Thyroid gland (tissue), 4 donors: Measurements from ENCODE around the gene BSPRY. TPM values are rescaled to one million over a fixed set of nuclear protein-coding genes. Genes with fewer than 3 reads are reported as not detected.

Experiments used
- DNase-seq, 2 donors: peaks; one replicate each; pipeline ENCODE4 v3.0.0-alpha.2; 2019
- H3K27ac ChIP-seq, 3 donors: fragments of 200-600 bp; sonication (generic); 1 replicate in 2 of 3; 2 replicates in 1 of 3; pipeline ENCODE4 v1.5.1; 2016 to 2019; ENCODE audit warnings: mild to moderate bottlenecking in 1 of 3, moderate library complexity in 1 of 3
- H3K27me3 ChIP-seq: fragments of 200-600 bp; sonication (generic); one replicate; pipeline ENCODE4 v1.5.1; 2019
- H3K36me3 ChIP-seq, 2 donors: fragments of 200-600 bp; sonication (generic); one replicate each; pipeline ENCODE4 v1.5.1; 2016 to 2019
- H3K4me1 ChIP-seq, 2 donors: fragments of 200-600 bp; sonication (generic); one replicate each; pipeline ENCODE4 v1.5.1; 2017 to 2019
- H3K4me3 ChIP-seq, 3 donors: fragments of 200-600 bp; sonication (generic); replicated peaks in 1 of 3; 1 replicate in 2 of 3; 2 replicates in 1 of 3; pipeline ENCODE4 v1.5.1; 2016; ENCODE audit warnings: mild to moderate bottlenecking in 1 of 3
- H3K9me3 ChIP-seq: fragments of 200-600 bp; sonication (generic); one replicate; pipeline ENCODE4 v1.5.1; 2017
- POLR2A ChIP-seq, 2 donors: fragments of 450-650 bp; IDR thresholded peaks; one replicate each; pipeline ENCODE4 v1.6.1; 2017; ENCODE audit warnings: antibody characterized with exemption in 2 of 2, mild to moderate bottlenecking in 2 of 2, moderate library complexity in 1 of 2
- WGBS, 2 donors: methylation state at CpG; one replicate each; pipeline ENCODE4 v1.1.5; 2017; 5-methylcytosine and 5-hydroxymethylcytosine counted together
- intact Hi-C: fragments of 100-400 bp; cut with DNase I; formaldehyde crosslinking; loops from one replicate; pipeline ENCODE4 v1.15.1; 2023
- total RNA-seq, 4 donors: library from RNA; depleted of rRNA; stranded (reverse); fragments of >200 nt; gene quantifications; one replicate each; pipeline ENCODE4 v1.2.3, GENCODE V29; 2016
- TF ChIP-seq, protein P1 (sequence below), 6 experiments: fragments of 200-600 bp in 3 of 6; fragments of 450-650 bp in 3 of 6; sonication (generic) in 3 of 6; IDR thresholded peaks; one replicate each; pipeline ENCODE4 v1.5.1; 2016 to 2019; ENCODE audit warnings: antibody characterized with exemption in 6 of 6, mild to moderate bottlenecking in 2 of 6, inconsistent platforms in 1 of 6, moderate library complexity in 1 of 6

BSPRY gene
- total RNA-seq, 4 donors from 2014 or later = 53.2 to 79.7 (median 67.1) TPM

DNA sequence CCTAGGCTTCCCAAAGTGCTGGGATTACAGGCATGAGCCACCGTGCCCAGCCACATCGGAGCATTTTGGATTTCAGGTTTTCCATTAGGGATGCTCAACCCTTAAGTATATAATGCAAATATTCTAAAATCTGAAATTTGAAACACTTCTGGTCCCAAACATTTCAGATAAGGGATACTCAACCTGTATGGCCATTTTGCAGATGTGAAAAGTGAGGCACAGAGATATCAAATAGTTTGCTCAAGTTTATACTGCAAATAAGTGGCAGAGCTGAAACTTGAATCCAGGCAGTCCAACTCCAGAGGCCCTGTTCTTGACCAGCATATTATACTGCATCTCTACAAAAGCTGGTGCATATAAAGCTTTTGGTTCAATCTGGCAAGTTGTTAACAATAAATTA lies 11.6 kb upstream of the BSPRY start:
- TF ChIP-seq POLR2A (IDR thresholded peaks at IDR 0.05) = no peak
- TF ChIP-seq, protein P1, sequence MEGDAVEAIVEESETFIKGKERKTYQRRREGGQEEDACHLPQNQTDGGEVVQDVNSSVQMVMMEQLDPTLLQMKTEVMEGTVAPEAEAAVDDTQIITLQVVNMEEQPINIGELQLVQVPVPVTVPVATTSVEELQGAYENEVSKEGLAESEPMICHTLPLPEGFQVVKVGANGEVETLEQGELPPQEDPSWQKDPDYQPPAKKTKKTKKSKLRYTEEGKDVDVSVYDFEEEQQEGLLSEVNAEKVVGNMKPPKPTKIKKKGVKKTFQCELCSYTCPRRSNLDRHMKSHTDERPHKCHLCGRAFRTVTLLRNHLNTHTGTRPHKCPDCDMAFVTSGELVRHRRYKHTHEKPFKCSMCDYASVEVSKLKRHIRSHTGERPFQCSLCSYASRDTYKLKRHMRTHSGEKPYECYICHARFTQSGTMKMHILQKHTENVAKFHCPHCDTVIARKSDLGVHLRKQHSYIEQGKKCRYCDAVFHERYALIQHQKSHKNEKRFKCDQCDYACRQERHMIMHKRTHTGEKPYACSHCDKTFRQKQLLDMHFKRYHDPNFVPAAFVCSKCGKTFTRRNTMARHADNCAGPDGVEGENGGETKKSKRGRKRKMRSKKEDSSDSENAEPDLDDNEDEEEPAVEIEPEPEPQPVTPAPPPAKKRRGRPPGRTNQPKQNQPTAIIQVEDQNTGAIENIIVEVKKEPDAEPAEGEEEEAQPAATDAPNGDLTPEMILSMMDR (IDR thresholded peaks at IDR 0.05) = no peak
- H3K36me3 ChIP-seq = no peaks in the 10 kb centered on the region
- DNase-seq = no peak
- 94 to 100% methylated on average over 2 of the region's 2 CpGs for WGBS, 2 donors
- H3K4me3 ChIP-seq = no peak overlapping the region
- H3K27ac ChIP-seq = no peak overlapping the region
- H3K9me3 ChIP-seq = no peaks in the 10 kb centered on the region
- intact Hi-C loops = no loop called here
- peaks cover 6 to 20% of the 10 kb centered on the region in 2 donors for H3K4me1 ChIP-seq
- H3K27me3 ChIP-seq = no peaks in the 10 kb centered on the region

DNA sequence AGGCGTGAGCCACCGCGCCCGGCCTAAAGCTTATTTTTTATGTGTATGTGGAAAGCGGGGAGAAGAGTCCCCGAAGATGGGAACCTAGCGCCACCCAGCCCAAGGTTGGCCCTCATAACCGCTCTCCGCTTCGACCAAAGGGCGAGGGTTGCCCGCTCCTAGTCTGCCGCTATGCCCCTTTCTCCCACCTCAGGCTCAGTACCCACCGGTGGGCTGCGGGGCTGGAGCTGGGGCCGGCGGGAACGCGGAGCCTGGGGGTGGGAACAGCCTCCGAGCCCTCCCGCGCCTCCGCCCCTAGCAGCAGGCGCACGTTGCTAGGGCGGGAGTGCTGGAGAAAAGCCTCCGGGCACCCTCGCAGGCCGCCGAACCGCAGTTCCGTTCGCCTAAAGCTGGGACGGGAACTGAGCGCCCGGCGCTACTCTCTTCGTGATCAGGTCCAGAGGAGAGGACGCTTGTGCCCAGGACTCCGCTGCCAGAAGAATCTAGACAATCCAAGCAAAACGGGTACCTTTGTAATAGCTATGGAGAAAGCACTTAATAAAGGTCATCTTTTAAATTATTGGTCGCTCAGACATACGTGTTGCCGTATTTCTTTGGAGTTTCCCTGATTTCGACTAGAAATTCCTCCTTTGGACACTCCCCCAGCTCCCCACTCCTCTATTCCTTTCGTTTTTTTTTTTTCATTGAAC lies 9.2 kb upstream of the BSPRY start, which contains the start of gene WDR31:
Gene WDR31, minus strand, starts transcription at position 265 of the 689 bp plus-strand sequence. CDS start 8,253 bp downstream, outside the sequence.
- intact Hi-C loops = no loop called here
- Histone ChIP-seq H3K27me3 (no peaks in the 10 kb centered on the region), H3K4me1 (peaks cover 19 to 38% of the 10 kb centered on the region in 2 donors), H3K9me3 (no peaks in the 10 kb centered on the region), H3K4me3 (peak within 1 kb of the TSS; percentile 33 to 63 (median 53)), H3K36me3 (no peaks in the 10 kb centered on the region), H3K27ac (peak within 1 kb of the TSS; percentile 53 to 81 (median 77))
- DNase-seq = peak; percentile 87 to 90
- TF ChIP-seq, protein P1 (IDR thresholded peaks at IDR 0.05) = no peak
- peak in 1 of 2 donors; percentile 74 for TF ChIP-seq POLR2A (IDR thresholded peaks at IDR 0.05)
- WGBS, 2 donors = 1% methylated on average over 22 to 28 of the region's 46 CpGs

DNA sequence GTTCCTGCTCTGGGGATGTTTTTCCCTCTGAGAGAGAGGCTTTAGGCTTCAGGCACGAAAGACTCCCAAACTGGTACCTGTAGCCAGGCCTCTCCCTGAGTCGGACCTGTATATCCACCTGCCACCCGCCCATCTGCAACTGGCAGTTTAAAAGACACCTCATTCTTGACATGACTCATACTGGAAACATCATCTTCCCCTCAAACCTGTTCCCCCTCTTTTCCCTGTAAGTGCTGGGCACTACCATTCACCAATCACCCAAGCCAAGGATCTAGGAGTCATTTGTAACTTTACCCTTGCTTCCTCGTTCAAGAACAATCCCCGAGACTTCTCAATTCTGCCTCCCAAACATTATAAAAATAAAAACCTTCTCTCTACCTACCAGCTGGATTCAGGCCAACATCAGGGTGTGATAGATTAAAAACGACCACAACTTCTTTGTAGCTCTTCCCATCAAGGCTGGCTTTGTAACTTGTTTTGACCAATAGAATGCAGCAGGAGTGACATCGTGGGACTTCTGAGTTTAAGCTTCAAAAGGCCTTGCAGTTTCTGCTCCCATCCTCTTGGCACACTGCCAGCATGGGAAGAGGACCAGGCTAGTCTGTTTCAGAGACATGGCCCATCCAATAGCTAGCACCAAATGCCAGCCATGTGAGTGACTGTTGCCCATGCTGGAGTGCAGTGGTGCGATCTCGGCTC lies 7.5 kb upstream of the BSPRY start:
- no peaks in the 10 kb centered on the region for H3K9me3 ChIP-seq
- DNase-seq = peak in 1 of 2 donors; percentile 22
- no peak for TF ChIP-seq POLR2A (IDR thresholded peaks at IDR 0.05)
- TF ChIP-seq, protein P1 (IDR thresholded peaks at IDR 0.05) = no peak
- no peak overlapping the region for H3K4me3 ChIP-seq
- no peaks in the 10 kb centered on the region for H3K27me3 ChIP-seq
- H3K36me3 ChIP-seq = no peaks in the 10 kb centered on the region
- H3K4me1 ChIP-seq = peaks cover 19 to 38% of the 10 kb centered on the region in 2 donors
- intact Hi-C loops = no loop called here
- 56 to 71% methylated on average over 7 to 9 of the region's 9 CpGs for WGBS, 2 donors
- H3K27ac ChIP-seq = peak overlapping the region in 2 of 3 donors; percentile 8 to 46

DNA sequence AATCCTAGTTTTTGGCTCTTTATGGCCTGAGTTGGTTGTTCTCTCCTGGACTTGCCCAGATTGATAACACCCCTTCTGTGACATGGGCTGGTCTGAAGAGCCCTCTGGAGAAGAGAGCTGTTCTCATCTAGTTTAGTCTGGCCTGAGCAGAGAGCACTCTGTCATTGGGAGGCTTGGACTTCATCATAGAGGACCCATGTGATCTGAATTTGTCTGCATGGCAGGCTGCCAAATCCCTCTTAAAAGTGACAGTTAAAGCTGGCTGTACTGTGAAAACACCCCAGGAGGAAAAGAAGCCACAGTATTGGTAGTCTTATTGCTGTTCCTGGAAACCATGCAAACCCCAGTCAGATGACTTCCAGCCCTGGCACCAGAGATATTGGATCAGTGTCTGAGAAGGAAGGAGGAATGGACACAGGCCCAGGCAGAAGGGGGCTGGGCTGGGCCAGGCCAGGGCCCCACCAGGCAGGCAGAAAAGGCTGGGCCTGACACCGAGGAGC lies 5.6 kb upstream of the BSPRY start:
- H3K4me3 ChIP-seq = no peak overlapping the region
- H3K27me3 ChIP-seq = no peaks in the 10 kb centered on the region
- H3K36me3 ChIP-seq = no peaks in the 10 kb centered on the region
- peak overlapping the region; percentile 83 to 96 (median 92) for H3K27ac ChIP-seq
- TF ChIP-seq, protein P1 (IDR thresholded peaks at IDR 0.05) = no peak
- TF ChIP-seq POLR2A (IDR thresholded peaks at IDR 0.05) = peak in 1 of 2 donors; percentile 29
- DNase-seq = peak; percentile 98 to 99
- WGBS, 2 donors = 13 to 25% methylated on average over 1 of the region's 1 CpG
- intact Hi-C loops = no loop called here
- peaks cover 19 to 37% of the 10 kb centered on the region in 2 donors for H3K4me1 ChIP-seq
- no peaks in the 10 kb centered on the region for H3K9me3 ChIP-seq
